Stimulated activated CD8-positive, alpha-beta memory T cell treated with anti-CD3 and anti-CD28 coated beads, Interleukin-7, amount 100 ng/mL, for 4 hours (primary cell): ENCODE results near the gene AQP12B.
A peak's percentile ranks its signal among the peaks of the same experiment; 100 is the strongest.
"Not testable (repeated sequence)": the region's sequence is repeated elsewhere in the genome, so short reads cannot be mapped to it uniquely, and the experiment has no call there.

ENCODE experiments used
- DNase-seq, 2 donors: peaks; one replicate each; pipeline ENCODE4 v3.0.0-alpha.2; 2020; ENCODE audit warnings: low read depth in 2 of 2

AQP12B gene

DNA sequence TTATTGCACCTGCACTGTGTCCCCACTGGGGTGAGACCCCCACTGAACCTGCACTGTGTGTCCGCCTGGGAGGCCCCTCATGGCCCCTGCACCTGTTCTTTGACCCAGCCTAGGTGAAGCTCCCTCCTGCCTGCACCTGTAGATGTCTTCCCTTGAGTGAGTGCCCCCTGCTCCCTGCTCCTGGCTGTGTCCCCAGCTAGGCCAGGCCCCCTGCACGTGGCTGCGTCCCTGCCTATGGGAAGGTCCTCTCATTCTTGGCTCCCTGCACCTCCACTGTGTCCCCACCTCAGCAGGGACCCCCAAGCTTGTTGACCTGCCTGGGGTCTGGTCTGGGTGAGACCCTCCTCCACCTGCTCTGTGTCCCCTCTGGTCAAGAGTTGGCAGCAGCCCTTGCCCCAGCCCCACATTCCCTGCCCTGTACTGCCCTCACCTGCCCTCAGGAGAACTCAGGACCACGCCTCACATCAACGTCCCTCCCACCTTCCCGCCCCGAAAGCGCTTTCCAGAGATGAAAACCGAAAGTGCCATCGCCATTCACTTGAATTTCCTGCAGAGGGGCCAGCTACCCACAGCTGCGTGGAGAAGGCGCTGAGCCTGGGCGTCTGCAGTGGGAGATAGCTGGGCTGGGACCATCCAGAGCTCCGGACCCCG is 769 bp upstream of the AQP12B start:
- not testable (repeated sequence) for DNase-seq

DNA sequence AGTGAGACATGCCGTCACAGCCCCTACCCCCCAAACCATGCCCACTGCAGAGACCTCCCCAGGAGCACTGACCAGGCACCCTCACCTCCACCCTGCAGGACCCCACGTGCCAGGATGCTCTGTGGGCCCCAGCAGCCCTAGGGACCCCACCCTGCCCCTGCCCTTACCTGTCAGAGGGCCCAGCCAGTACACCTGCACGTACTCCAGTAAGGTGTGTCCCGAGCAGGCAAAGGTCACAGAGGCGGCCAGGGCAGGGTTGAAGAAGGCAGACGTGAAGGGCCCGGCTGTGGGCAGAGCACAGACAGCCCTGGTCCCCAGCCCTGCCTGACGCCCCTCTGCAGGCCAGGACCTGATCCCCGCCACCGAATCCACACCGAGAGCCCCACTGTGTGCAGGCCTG is 2.5 kb downstream of the AQP12B start:
- DNase-seq, result not testable (repeated sequence)

DNA sequence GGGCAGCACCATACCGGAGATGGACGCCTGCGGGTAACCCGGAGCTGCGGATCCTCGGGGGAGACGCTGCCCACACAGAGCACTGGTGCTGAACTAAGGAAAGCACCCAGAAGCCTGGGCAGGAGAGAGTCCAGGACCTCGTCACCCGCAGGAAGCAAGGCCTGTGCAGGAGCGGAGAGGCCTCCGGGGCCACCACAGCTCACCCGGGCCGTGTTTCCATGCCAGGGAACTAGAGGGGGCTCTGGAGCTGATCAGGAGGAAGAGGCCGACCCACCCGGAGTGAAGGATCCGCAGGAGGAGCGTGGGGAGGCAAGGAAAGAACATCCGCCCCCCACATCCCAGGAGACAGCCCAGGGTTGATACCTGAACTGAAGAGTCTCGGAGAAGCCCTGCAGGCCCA is 3.8 kb downstream of the AQP12B start:
- DNase-seq, result not testable (repeated sequence)

DNA sequence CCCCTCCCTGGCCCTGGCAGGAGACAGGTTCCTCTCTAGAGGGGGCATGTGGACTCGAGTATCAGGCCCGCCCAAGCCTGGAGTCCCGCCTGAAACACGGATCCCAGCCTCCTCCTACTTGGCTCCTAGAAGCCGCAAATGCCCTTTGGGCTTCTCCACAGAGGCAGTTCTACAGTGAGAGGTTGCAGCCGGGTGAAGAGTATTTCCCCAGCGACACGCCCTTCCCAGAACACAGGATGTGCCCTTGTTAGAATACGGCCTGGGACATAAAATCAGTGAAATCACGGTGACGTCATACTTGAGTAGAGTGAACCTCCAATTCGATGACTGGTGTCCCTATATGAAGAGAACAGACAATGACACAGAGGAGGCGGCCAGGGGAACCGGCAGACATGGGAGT is 4.6 kb downstream of the AQP12B start:
- DNase-seq, result not testable (repeated sequence)

DNA sequence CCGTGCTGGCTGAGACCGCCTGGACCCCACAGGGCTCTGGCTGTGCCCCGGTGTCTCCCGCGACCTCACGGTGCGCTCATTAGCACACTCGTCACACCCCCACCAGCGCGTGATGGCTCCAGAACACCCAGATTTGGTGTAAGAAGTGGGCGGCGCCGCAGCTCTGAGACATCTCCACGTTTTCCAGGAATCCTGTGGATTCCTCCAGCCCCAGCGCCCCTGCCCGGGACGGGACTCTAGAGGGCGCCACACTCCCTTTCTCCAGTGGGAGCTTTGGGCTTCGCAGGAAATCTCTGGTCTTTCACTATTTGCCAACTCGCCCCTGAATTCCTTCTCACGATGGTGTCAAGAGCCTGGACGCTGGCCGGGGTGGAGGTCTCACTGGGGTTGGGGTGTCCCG is 7.3 kb downstream of the AQP12B start:
- DNase-seq, result not testable (repeated sequence)

DNA sequence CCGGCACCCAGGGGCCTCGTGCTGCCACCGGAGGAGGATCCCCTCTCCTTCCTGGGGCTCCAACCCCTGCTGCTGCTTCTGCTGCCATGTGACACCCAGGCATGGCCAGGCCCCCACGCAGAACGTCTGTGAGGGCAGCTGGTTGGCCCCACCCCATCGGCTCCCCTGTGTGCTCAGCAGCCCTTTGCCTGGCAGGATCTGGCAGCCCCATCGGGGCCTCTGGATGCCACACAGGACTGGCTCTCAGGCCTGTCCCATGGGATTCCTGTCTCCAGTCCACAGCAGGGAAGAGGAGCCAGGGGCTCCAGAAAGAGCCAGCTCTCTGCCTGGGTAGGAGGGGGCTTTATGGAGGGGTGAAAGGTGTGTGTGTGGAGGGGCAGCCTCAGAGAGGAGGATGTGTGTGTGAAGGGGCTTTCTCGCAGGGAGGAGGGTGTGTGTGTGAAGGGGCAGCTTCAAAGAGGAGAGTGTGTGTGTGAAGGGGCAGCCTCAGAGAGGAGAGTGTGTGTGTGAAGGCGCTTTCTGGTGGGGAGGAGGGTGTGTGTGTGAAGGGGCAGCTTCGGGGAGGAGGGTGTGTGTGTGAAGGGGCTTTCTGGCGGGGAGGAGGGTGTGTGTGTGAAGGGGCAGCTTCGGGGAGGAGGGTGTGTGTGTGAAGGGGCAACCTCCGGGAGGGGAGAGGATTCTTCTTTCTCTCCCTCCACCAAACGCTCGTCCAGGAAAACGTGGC is 8.1 kb downstream of the AQP12B start:
- not testable (repeated sequence) for DNase-seq

DNA sequence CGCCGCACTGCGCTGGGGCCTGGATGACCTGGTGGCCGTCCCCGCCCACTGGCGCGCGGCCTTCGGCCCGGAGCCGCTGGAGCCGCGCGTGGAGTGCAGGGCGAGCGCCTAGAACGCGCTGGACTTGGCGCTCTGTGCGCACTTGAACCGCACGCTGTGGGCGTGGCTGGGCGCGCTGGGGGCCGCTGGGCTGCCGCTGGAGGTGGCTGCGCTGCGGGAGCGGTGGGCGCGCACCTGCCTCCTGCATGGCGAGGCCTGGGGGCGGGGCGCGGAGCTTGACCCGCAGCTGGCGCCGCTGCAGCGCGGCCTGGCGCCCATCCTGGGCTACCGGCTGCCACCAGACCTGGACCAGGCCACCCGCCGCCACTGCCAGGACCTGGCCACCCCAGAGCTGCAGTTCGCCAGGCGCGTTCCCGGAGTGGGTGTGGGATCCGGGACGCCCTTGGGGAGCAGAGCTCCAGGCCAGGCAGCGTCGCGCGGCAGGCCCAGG is 9.9 kb downstream of the AQP12B start:
- DNase-seq, result no peak

DNA sequence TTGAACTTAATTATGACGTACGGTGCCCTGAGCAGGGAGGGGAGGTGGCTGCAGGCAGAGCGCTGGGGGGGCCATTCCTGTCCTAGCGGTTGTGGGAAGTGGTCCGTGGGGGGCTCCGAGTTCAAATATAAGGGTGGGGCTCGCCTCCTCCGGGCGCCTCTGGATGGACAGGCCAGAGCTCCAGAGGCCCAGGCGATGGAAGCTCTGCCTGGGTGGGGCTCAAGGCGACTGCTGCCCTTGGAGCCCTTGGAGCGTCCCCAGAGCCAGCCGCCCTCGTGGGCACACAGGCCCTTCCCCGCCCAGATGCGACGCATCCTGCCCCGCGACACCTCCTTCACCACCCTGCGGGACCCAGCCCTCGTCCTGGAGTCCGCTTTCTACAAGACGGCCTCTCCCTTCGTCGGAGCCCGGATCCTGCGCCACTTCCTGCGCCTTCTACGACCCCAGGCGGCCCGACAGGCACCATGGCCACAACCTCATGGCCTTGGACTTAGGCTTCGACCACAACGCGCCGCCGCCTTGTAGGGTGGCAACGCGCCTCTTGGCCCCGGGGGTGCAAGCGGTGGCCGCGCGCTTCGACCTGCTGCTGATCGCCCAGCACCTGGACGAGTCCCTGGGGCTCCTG is 10.5 kb downstream of the AQP12B start:
- no peak for DNase-seq

DNA sequence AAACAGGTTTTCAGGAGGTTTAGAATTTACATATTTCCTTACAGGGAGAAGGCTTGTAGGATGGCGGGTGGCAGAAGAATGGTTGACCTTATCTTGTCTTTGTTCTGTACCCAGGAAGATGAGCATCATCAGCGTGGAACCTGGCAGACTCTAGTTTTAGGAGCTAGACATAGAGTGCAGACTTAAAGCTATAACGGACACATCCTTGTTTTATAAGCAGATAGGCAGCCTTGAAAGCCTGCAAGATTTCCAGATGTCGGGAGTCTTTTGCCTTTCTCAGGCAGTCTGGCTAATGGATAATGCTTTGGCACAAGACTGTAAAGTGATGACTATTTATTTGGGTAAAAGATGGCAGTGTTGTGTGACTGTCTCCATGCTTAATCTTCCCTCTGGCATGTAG is 11.7 kb downstream of the AQP12B start:
- DNase-seq, result no peak

DNA sequence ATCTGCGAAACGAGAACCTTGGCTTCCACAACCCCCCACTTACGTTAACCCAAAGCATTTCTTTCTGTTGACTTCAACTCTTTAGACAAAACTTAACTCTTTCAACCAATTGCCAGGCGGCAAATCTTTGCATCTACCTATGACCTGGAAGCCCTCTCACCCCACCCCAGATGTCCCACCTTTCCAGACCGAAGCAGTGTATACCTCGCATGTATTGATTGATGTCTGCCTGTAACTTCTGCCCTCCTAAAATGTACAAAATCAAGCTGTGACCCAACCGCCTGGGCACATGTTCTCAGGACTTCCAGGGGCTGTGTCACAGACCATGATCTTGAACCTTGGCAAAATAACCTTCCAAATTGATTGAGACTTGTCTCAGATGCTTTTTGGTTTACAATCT is 12.3 kb downstream of the AQP12B start:
- no peak for DNase-seq

DNA sequence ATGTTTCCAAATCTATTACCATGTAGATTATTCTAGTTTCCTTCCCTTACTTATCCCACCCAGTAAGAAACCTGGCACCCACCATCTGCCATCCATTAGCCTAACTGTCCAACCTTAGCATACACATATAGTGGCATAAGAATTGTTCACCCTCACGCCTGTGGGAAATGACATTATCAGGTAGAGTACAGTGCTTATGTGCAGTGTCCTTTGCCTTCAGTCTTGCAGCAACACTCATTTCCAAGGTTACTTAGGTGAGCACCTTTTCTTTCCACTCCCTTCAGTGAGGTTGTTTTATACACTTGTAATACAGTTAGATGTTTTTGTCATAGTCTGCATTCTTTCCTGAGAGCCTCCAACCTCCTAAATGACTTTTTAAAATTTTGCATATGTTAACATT is 18.1 kb downstream of the AQP12B start:
- DNase-seq, result no peak

DNA sequence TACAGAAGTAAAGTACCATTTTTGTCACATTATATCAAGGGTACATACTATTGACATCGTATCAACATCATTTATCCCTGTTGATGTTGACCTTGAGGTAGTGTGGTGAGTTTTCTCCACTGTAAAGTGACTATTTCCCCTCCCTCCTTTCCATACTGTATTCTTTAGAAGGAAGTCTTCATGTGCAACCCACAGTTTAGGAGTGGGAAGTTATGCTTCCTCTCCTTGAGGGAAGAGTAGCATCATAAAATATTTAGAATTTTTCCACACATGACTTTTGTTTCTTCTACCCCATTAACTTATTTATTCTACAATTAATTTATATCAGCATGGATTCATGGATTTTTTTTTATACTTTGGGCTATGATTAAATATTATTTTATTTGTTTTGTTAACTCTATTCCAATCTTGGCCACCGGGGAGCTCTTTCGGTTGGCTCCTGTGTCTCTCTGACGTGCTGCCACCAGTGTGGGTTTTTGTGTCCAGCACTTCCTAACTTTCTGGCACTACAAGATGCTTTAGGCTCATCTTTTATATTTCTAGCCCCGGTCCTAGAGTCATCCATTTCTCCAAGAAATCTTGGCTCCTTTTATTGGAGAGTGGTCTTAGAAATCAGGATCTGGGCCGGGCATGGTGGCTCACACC is 19.0 kb downstream of the AQP12B start:
- no peak for DNase-seq

DNA sequence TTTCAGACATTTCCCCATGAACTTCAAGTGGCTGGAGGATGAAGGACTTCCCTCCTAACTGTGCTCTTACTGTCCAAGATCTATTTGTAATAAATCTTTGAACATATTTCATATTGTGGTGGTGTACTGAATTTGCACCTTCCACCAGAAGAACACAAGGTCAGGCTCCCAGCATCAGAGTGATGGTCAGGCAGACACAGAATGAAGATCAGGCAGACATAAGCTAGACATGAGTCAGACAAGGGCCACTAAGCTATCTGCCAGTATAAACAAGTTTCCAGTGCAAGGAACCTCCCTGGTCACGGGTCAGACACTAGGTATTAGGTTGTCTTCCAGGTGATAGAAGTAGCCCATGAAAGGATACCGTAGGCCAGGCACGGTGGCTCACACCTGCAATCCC is 20.0 kb downstream of the AQP12B start:
- DNase-seq, result no peak

DNA sequence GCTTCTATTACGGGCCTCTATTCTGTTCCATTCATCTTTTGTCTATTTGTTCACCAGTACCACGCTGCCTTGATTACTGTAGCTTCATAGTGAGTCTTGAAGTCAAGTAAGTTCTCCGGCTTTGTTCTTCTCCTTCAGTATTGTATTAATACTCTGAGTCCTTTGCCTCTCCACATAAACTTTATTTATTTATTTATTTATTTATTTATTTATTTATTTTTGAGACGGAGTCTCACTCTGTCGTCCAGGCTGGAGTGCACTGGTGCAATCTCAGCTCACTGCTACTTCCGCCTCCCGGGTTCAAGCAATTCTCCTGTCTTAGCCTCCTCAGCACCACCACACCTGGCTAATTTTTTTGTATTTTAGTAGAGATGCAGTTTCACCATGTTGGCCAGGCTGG is 22.8 kb downstream of the AQP12B start:
- not testable (repeated sequence) for DNase-seq

DNA sequence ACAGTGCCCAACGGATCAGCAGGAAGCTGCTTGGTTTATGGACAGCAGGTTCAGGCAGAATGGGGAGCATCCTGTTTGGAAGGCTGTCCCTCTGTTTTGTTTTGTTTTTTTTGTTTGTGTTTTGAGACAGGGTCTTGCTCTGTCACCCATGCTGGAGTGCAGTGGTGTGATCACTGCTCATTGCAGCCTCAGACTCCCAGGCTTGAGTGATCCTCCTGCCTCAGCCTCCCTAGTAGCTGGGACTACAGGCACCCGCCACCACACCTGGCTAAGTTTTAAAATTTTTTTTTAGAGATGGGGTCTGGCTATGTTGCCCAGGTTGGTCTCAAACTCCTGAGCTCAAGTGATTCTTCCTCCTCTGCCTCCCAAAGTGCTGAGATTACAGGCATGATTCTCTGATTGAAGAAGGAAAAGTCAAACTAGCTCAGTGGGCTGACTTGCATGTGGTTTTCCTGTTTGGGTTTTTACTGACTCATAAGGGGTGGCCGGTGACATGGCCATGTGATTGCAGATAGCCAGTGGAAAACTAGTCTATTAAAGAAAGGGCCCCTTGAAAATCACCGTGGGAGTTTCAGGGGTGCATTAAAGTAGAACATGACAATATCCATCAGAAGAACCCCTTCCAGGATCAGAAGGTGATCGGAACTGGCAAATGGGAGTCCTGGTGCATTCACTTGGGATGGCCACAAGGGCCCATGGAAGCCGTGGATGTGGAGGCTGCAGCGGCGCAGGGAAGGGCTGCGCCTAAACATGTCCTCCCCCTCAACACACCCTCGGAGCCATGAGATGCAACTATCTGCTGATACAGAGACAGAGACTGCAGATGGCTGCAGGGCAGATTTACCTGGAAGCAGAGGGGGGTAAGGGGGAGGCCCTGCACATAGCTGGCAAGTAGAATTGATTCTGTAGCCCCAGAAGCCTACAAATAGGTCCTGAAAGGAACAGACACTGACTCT is 26.5 kb downstream of the AQP12B start:
- DNase-seq, result peak in 1 of 2 donors; percentile 16

DNA sequence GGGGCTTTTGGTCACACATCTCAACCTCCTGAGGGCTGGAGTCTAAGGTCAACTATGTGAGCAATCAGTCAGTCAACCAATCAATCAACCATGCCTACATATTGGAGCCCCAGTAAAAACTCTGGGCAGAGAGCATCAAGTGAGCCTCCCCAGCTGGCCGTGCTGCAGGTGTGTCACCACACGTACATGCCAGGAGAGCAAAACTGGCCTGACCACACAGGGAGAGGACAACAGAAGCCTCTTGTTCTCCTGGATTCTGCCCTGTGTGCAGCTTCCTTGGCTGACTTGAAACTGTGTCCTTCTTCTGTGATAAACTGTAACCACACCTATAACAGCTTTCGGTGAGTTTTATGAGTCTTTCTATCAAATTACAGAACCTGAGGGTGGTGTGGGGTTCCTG is 31.5 kb downstream of the AQP12B start:
- DNase-seq, result no peak

DNA sequence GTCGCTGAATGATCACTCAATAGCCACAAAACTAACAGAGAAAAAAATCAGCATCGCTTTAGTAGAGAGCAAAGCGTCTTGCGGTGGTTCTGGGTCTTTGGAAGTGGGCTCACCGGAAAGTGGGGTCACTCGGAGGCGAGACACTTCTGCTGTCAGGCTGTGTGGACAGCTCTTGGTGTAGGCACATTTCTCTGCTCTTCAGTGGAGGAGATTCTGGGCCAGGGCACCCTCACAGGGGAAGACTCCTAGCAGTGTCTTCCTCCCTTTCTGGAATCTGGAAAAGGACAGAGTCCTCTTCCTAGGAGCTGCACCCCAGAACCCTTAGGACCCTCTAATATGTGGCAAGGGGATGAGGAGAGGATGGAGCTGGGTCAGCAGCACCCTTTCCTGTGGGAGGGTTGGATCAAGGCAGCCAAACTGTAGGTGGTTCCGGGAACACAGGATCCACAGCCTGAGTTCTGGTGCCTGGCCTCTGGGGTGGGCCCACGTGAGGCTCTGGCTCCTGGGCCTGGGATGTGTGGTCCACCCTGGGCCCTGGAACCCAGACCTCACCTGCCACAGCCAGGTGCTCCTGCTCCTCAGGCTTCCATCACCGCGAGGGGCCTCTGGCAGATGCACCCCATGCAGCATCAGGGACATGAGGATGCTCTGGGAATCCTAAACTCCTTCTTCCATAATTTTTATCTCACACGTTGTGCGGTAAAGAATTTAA is 32.3 kb downstream of the AQP12B start:
- DNase-seq, result no peak

DNA sequence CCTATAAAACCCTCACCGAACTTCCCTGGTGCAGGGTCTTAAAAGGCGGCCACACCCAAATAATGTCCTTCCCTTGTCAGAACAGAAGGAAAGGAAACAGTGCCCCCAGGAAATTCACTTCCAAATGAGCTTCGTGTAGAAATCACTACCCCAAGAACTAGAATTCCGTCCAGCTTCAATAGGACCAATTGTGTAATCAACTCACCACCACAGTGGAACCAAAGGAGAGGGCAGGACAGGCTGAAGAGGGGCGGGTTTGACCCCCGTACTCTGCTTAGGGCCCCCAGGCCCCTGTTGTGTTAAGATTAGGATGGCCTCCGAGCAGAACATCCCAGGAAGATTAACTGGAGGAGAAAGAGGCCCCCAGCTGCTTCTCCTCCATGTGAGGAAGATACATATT is 33.4 kb downstream of the AQP12B start:
- DNase-seq, result no peak

DNA sequence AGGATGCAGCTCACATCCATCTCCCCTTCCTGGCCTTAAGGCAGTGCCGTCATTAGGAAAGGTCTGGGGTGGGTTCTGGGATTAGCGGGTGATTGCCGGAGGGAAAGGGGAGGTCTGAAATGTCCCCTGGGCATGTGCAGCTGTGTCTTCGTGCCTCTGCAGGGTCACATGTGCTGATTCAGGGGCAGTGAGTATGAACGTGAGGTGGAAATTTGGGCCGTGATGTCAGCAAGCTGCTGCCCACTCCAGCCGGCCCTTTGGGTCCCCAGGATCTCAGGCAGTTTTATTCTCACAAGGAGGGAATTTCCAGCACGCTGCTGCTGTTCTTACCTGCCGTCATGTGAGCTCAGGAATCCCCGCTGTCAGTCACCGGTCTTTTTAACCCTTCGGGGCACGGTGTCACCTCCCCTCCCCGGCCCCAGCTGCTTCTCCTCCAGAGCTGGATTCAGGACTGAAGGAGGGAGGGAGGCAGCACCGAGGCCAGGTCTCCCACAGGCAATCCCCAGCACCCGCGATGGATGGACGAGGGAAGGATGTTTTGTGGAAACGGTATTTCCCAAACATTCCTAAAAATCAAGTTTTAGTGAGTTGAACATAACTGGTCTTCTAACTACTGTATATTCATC is 33.9 kb downstream of the AQP12B start:
- DNase-seq, result no peak

DNA sequence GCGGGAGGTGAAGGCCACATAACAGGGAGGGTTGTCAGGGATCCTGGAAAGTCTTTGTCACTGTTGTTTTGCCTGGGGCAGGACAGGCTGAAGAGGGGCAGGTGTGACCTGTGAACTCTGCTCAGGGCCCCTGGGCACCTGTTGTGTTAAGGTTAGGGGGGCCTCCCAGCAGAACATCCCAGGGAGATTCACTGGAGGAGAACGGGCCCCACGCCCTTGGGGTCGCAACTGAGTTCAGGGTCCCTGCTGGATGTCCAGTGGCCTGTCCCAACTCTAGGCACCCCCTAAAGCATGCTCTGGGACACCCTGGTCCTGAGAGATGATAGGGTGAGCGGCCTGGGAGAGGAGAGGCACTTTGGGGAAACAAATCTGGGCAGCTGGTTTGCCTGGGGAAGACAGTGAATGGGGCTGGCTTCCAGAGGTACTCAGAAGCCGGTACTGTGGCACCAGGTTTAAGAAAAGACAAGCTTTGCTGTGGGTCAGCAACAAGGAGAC is 34.5 kb downstream of the AQP12B start:
- DNase-seq, result no peak
